HG02840 (cell line): ENCODE measurements around the gene RCOR1.
A peak's percentile ranks its signal among the peaks of the same experiment; 100 is the strongest.

Source experiments
- ATAC-seq: cut with Tn5 transposase; IDR thresholded peaks from one replicate; pipeline ENCODE4 v1.9.1; 2021; ENCODE audit warnings: mild to moderate bottlenecking, moderate library complexity, moderate number of reproducible peaks; ENCODE audit not compliant: unreplicated experiment, low FRiP score

Gene RCOR1

DNA sequence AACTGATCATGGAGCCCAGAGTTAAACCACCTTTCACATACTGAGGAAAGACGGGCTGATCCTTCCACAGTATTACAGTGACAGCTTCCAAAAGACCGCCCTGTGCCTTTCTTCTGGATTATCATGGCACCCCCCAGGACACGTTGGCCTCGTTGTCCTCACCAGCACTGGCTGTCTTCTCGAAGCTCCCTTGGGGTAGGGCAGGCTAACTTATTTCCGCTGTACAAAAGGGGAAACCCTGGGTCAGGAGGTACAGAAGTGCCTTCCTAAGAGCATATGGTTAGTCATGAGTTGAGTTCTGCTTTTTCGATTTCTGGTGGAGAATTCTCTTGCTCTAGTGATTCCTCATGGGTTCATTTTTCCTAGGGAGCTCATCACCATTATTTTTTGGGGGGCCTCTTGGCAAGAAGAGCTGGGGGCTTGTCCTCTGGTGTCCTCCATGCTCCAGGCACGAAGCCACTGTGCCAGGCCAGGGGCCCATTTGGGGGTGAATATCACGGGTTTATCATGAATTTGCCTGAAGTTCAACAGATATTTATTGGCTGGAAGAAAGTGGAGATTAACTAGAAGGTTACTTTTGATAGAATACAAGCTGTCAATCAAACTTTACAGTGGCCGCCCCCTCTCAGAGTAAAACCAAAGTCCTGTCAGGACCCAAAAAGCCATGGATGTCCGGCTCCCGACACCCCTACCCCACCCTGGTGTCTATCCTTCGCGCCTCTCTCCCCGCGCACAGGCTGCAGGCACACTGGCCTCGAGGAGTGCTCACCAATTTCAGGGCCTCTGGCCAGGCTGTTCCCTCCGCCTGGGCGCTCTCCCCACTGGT lies 176.0 kb downstream of the RCOR1 start:
- ATAC-seq = no peak

DNA sequence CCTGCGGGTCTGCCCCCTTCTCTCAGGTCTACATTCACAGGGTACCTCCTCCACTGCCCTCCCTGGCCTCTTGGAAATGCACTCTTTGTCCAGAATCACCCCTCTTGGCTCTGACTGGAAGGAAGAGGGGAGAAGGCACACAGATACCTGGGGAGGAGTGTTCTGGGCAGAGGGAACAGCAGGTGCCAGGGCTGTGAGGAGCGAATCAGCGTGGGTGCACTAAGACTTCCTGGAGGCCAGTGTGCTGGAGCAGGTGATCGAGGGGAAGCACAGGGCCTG lies 176.5 kb downstream of the RCOR1 start:
- no peak for ATAC-seq

- no peak for ATAC-seq
These were observed 178.0 kb downstream of the RCOR1 start for GRCh38 chr14:102770147-102771123.

GRCh38 chr14:102771144-102771543 lies 178.7 kb downstream of the RCOR1 start:
- no peak for ATAC-seq

- ATAC-seq = no peak
These were observed 180.5 kb downstream of the RCOR1 start for GRCh38 chr14:102772781-102773570.

DNA sequence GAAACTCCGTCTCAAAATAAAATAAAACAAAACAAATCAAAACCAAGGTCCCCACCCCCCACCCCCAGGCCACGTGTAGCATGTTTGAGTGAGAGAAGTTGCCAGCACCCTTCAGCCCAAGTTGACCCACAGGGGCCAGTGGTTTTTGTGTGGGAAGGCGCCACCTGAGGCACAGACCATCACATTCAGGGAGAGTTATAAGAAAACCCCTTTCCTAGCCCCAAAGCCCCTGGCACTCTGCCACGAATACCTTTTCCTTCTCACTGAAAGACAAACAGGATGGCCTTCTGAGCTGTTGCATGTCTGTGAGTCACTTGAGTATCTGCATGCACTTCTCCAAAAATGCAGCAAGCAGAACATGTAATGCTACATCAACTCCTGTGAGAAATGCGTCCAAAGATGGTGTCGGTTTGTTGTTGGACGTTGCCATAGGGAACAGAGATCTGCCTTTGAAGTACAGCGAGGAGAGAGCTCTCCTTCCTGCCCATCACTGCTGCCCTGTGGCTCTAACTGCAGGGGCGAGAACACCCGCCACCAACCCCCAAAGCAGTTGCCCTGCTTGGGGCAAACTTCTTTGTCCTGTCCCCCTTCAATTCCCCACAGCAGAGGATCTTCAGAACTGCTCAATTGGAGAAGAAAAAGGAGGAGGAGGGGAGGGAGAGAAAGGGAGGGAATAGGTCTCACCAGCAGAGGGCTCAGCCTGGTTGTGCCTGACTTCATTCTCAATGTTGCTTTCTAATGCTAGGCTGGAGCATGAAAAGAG lies 182.1 kb downstream of the RCOR1 start:
- no peak for ATAC-seq

- ATAC-seq = no peak
These were observed 183.7 kb downstream of the RCOR1 start for GRCh38 chr14:102775855-102776760.

DNA sequence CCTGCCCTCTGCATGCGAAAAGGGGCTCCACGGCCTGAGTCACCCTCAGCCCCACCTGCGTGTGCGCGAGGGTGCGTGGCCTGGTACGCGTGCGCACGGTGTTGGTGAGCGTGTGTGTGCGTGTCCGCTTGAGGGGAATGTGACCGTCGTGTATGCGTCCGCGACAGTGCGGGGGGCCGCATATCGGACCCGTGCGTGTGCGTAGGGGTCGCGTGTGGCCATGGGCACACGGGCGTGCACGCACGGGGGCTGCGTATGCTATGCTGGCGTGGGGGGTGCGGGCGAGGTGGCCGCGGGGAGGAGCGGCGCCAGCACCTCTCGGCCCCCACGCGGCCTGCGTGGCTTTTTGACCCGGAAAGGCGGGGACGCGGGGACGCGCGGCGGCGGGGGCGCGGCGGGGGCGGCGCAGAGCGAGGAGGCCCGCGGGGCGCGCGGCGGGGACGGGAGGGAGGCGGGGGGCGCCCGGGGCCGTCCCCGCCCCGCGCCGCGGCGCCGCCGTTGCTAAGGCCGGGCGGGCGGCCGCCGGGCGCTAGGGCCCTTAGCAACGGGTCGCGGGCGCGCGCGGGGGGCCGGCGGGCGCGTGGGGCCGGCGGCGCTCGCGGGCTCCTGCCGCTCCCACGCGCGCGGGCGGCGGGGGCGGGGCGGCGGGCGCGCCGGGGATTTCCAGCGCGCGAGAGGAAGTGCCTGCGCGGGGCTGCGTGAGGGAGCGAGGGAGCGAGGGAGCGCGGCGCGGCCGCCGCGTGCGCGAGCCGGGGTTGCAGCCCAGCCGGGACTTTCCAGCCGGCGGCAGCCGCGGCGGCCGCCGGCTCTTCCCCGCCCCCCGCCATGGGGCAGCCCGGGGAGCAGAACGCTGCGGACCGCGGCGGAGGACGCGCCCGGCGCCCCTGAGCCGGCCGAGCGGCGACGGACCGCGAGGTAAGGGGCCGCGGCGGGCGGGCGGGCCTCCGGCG lies 184.6 kb downstream of the RCOR1 start, which contains the start of gene TRAF3:
TRAF3 (plus strand) TSS at position 689 of the 950 bp plus-strand sequence. CDS start 92,753 bp downstream, outside the sequence.
- peak; percentile 46 for ATAC-seq

DNA sequence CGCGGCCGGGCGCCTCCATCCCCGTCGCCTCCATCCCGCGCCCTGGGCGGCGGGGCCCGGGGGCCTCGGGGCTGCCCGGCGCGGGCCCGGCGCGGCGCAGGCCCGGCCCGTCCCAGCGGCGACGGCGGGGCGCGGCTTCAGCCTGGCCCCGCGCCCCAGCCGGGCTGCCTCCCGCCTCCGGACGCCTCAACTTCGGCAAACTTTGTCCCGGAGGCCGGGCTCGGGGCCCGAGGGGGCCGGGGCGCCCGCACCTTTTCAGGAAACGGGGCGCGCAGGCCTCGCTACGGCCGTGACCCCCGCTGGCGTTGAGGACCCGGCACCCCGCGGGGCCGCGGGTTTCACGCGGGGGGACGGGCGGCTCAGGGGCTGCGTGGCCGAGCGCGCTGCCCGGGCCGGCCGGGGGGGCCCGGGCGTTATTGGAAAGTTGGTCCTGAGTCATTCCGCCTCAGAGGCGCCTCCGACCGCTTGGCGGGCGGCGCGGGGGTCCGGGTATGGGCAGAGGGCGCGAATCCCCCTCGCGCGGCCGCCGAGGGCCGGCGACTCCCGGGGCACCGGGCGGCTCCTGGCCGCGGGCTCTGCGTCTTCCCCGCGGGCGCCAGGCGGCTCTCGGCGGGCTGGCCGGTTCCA lies 185.4 kb downstream of the RCOR1 start:
- peak; percentile 15 for ATAC-seq

DNA sequence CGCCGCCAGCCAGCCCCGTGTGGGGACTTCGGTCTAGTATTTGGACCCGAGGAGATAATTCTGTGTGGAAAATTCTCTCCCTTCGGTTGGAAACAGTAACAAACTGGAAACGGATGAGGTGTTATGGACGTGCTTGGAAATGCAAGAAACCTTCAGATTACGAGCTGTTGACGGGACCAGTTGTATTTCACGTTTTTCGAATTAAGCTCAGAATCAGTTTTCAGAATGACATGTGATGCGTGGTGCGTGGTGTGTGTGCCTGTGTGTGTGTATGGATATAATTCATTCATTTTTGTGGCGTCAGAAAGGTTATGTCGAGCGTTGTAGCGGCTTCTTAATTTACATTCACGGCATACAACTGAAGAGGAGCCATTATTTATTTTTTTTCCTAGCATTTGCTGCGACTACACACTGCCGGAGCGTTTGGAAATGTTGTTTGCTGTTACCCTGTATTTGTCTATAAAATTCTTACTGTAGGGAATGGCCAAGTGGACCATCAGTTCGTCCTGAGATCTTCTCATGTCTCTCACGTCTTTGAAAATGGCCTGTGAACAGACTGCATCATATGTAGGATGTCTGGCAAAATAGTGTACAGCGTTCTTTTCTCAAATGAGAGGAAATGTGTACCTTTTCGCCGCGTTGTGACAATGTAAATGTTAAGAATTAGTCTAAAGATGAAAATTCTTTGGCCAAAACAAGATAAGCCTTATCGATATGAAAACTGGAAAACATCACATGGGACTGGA lies 186.1 kb downstream of the RCOR1 start:
- ATAC-seq = no peak

GRCh38 chr14:102779084-102779462 lies 186.6 kb downstream of the RCOR1 start:
- ATAC-seq = no peak

DNA sequence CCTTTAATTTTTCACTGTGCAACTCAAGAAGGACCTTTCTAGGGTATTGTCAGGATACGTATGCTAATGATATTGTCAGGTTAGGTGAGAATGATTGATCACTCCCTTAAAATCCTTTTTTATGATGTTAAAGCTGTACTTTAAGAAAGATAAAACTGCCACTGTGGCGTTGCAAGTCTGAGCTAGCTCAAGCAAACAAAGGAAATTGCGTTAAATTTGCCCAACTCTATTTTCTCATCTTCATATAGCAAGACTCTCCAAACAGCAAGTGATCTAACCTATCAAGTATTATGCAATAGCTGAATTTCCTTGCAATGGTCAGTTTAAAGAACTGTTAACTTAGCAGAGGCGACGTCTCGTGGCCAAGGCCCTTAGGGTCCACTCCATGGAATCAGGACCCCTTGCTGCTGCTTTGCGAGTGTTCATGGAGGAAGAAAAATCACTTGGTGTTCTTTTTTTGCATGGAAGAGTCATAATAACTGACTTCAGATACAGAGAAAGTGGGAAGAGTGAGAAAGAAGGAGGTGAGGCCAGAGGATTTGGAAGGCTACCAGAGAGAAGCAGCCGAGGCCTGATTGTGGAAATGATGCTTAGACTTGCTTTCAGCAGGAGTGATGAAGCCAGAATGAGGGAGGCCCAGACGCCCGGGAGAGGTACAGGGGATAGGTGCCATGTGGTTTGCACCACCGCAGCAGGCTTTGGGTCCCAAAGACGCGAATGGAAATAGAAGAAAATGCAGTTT lies 187.3 kb downstream of the RCOR1 start:
- ATAC-seq = no peak
